MM.1S (cell line): ENCODE data around the gene KHNYN.

Experiments used
- DNase-seq: peaks from one replicate; pipeline ENCODE4 v3.0.0-alpha.2; 2015
- H2AFZ ChIP-seq: fragments of 300-600 bp; sonication (generic); 2 replicates; pipeline ENCODE4 v1.6.0; 2016; ENCODE audit warnings: antibody characterized with exemption, low read length
- H3F3A ChIP-seq: fragments of 300-600 bp; sonication (generic); 2 replicates; pipeline ENCODE4 v1.6.1; 2016; ENCODE audit warnings: mild to moderate bottlenecking, antibody characterized with exemption, low read length, moderate library complexity, mixed read lengths; ENCODE audit not compliant: insufficient read depth
- H3K27ac ChIP-seq: fragments of 300-600 bp; sonication (generic); 2 replicates; pipeline ENCODE4 v1.5.1; 2016; ENCODE audit warnings: mild to moderate bottlenecking, low read length
- H3K27me3 ChIP-seq: fragments of 300-600 bp; sonication (generic); replicated peaks from 2 replicates; pipeline ENCODE4 v1.6.0; 2016; ENCODE audit warnings: low read length; ENCODE audit not compliant: insufficient read depth
- H3K36me3 ChIP-seq: fragments of 300-600 bp; sonication (generic); replicated peaks from 2 replicates; pipeline ENCODE4 v1.6.1; 2016; ENCODE audit warnings: mild to moderate bottlenecking, low read length, mixed read lengths; ENCODE audit not compliant: insufficient read depth
- H3K4me1 ChIP-seq: fragments of 300-600 bp; sonication (generic); 2 replicates; pipeline ENCODE4 v1.6.1; 2016; ENCODE audit warnings: low read length, mixed read lengths
- H3K4me2 ChIP-seq: fragments of 300-600 bp; sonication (generic); 2 replicates; pipeline ENCODE4 v1.6.0; 2016; ENCODE audit warnings: low read depth, low read length
- H3K4me3 ChIP-seq: fragments of 300-600 bp; sonication (generic); 2 replicates; pipeline ENCODE4 v1.5.1; 2016; ENCODE audit warnings: low read length, mixed read lengths
- H3K79me2 ChIP-seq: fragments of 300-600 bp; sonication (generic); 2 replicates; pipeline ENCODE4 v1.6.1; 2016; ENCODE audit warnings: mixed run types, low read length, mixed read lengths
- H3K9ac ChIP-seq: fragments of 300-600 bp; sonication (generic); 2 replicates; pipeline ENCODE4 v1.6.1; 2016; ENCODE audit warnings: low read length, mixed read lengths
- H3K9me2 ChIP-seq: fragments of 300-600 bp; sonication (generic); replicated peaks from 2 replicates; pipeline ENCODE4 v1.6.1; 2016; ENCODE audit warnings: mild to moderate bottlenecking, low read length, mixed read lengths; ENCODE audit not compliant: insufficient read depth
- H3K9me3 ChIP-seq: fragments of 300-600 bp; sonication (generic); replicated peaks from 2 replicates; pipeline ENCODE4 v1.6.1; 2016; ENCODE audit warnings: mild to moderate bottlenecking, low read length, mixed read lengths; ENCODE audit not compliant: insufficient read depth
- H4K20me1 ChIP-seq: fragments of 300-600 bp; sonication (generic); 2 replicates; pipeline ENCODE4 v1.6.1; 2016; ENCODE audit warnings: mild to moderate bottlenecking, low read length, moderate library complexity, mixed read lengths; ENCODE audit not compliant: insufficient read depth
- CTCF ChIP-seq: fragments of 300-600 bp; sonication (generic); IDR thresholded peaks from 2 replicates; pipeline ENCODE4 v1.5.1; 2016; ENCODE audit warnings: antibody characterized with exemption, low read length, mixed read lengths
- EZH2 ChIP-seq: fragments of 300-600 bp; sonication (generic); optimal IDR thresholded peaks from 2 replicates; pipeline ENCODE3; 2017; ENCODE audit warnings: low read depth, mild to moderate bottlenecking, antibody characterized with exemption, low read length, mixed read lengths
- EZH2phosphoT487 ChIP-seq: fragments of 300-600 bp; sonication (generic); IDR thresholded peaks from 2 replicates; pipeline ENCODE4 v1.6.1; 2018; ENCODE audit warnings: antibody characterized with exemption, low read length

KHNYN gene

GRCh38 chr14:24438223-24439097 lies 8.7 kb downstream of the KHNYN start:
- H3K79me2 ChIP-seq, result no peaks in the 10 kb centered on the region; the same call in 1 of the 2 replicates
- no peak for DNase-seq

GRCh38 chr14:24439257-24439656 lies 9.5 kb downstream of the KHNYN start:
- TF ChIP-seq CTCF, result no peak
- TF ChIP-seq EZH2phosphoT487, result no peak
- TF ChIP-seq EZH2, result no peak
- Histone ChIP-seq H3K9me2 (no peaks in the 10 kb centered on the region), H3K27me3 (no peaks in the 10 kb centered on the region), H3K9ac (no peak overlapping the region), H3K4me1 (0 out of 2 replicates have a peak, but pooled peaks cover 3% of the 10 kb centered on the region), H3K79me2 (no peaks in the 10 kb centered on the region; the same call in 1 of the 2 replicates), H3K4me2 (no peak overlapping the region), H3K9me3 (no peaks in the 10 kb centered on the region), H3K4me3 (no peak overlapping the region), H3K36me3 (0 out of 2 replicates have a peak, but pooled peaks cover 2% of the 10 kb centered on the region), H3F3A (peaks cover 5% of the 10 kb centered on the region), H3K27ac (no peak overlapping the region), H4K20me1 (no peaks in the 10 kb centered on the region), H2AFZ (no peak overlapping the region)
- no peak for DNase-seq

More at GRCh38 chr14:24438223-24439097, 8.7 kb downstream of the KHNYN start:
- H3K4me2 ChIP-seq, result no peak overlapping the region
- no peak overlapping the region for H3K9ac ChIP-seq
- H3K9me3 ChIP-seq, result no peaks in the 10 kb centered on the region
- no peak overlapping the region for H2AFZ ChIP-seq
- no peak overlapping the region for H3K4me3 ChIP-seq
- 0 out of 2 replicates have a peak, but pooled peaks cover 3% of the 10 kb centered on the region for H3K4me1 ChIP-seq
- no peaks in the 10 kb centered on the region for H4K20me1 ChIP-seq
- no peak overlapping the region for H3K27ac ChIP-seq
- no peaks in the 10 kb centered on the region for H3K27me3 ChIP-seq
- H3K36me3 ChIP-seq, result 0 out of 2 replicates have a peak, but pooled peaks cover 2% of the 10 kb centered on the region
- no peaks in the 10 kb centered on the region for H3K9me2 ChIP-seq
- peaks cover 5% of the 10 kb centered on the region for H3F3A ChIP-seq
- TF ChIP-seq CTCF (no peak), EZH2phosphoT487 (no peak), EZH2 (no peak)

GRCh38 chr14:24439830-24440605 lies 10.3 kb downstream of the KHNYN start:
- no peak overlapping the region for H3K9ac ChIP-seq
- TF ChIP-seq EZH2phosphoT487 (no peak), EZH2 (no peak), CTCF (no peak)
- no peak overlapping the region for H3K27ac ChIP-seq

More at GRCh38 chr14:24439830-24440605, 10.3 kb downstream of the KHNYN start:
- Histone ChIP-seq H3K4me2 (no peak overlapping the region), H3K36me3 (0 out of 2 replicates have a peak, but pooled peaks cover 2% of the 10 kb centered on the region), H3K9me2 (no peaks in the 10 kb centered on the region), H4K20me1 (no peaks in the 10 kb centered on the region), H3K79me2 (no peaks in the 10 kb centered on the region; the same call in 1 of the 2 replicates), H3K27me3 (no peaks in the 10 kb centered on the region), H3K9me3 (no peaks in the 10 kb centered on the region), H3K4me1 (0 out of 2 replicates have a peak, but pooled peaks cover 3% of the 10 kb centered on the region), H2AFZ (no peak overlapping the region), H3K4me3 (no peak overlapping the region), H3F3A (peaks cover 5% of the 10 kb centered on the region)
- DNase-seq, result no peak
